ENCODE data around the gene MRPL20.

Gene MRPL20

GRCh38 chr1:1433804-1434130 lies 26.7 kb upstream of the MRPL20 start:
- H3K9ac ChIP-seq, result no peak overlapping the region
- no peak overlapping the region for H3K4me2 ChIP-seq
- H3K36me3 ChIP-seq (ENCODE audit: insufficient read depth), result no peaks in the 10 kb centered on the region
- no peaks in the 10 kb centered on the region for H3K4me1 ChIP-seq (ENCODE audit: low read depth, poor library complexity, severe bottlenecking)
- no peaks in the 10 kb centered on the region for H4K20me1 ChIP-seq (ENCODE audit: insufficient read depth)
- H3K4me3 ChIP-seq (IDR thresholded peaks at IDR 0.05; ENCODE audit: insufficient read depth, low read depth, low read length), result no peak overlapping the region
- H3K79me2 ChIP-seq (ENCODE audit: insufficient read depth, low read depth), result no peaks in the 10 kb centered on the region
- no peak overlapping the region for H3K27ac ChIP-seq
- peaks cover 73% of the 10 kb centered on the region for H3K27me3 ChIP-seq (ENCODE audit: insufficient read depth, low read depth)
- no peak overlapping the region for H2AFZ ChIP-seq (ENCODE audit: low read depth)
- TF ChIP-seq CTCF (conservative IDR thresholded peaks at IDR 0.05; ENCODE audit: low read depth, low read length), result no peak

GRCh38 chr1:1432951-1433803 lies 26.1 kb upstream of the MRPL20 start:
- no peak overlapping the region for H3K4me2 ChIP-seq
- H3K9ac ChIP-seq, result no peak overlapping the region
- H3K4me3 ChIP-seq (IDR thresholded peaks at IDR 0.05; ENCODE audit: insufficient read depth, low read depth, low read length), result no peak overlapping the region
- H2AFZ ChIP-seq (ENCODE audit: low read depth), result no peak overlapping the region
- no peaks in the 10 kb centered on the region for H4K20me1 ChIP-seq (ENCODE audit: insufficient read depth)
- H3K27ac ChIP-seq, result no peak overlapping the region
- H3K4me1 ChIP-seq (ENCODE audit: low read depth, poor library complexity, severe bottlenecking), result no peaks in the 10 kb centered on the region
- no peaks in the 10 kb centered on the region for H3K79me2 ChIP-seq (ENCODE audit: insufficient read depth, low read depth)
- no peaks in the 10 kb centered on the region for H3K36me3 ChIP-seq (ENCODE audit: insufficient read depth)
- no peak for TF ChIP-seq CTCF (conservative IDR thresholded peaks at IDR 0.05; ENCODE audit: low read depth, low read length)
- peaks cover 78% of the 10 kb centered on the region for H3K27me3 ChIP-seq (ENCODE audit: insufficient read depth, low read depth)

GRCh38 chr1:1432274-1432950 lies 25.3 kb upstream of the MRPL20 start:
- H3K27ac ChIP-seq, result no peak overlapping the region

GRCh38 chr1:1431845-1432273 lies 24.8 kb upstream of the MRPL20 start:
- Histone ChIP-seq H3K27ac (no peak overlapping the region), H3K27me3 (ENCODE audit: insufficient read depth, low read depth) (peaks cover 66% of the 10 kb centered on the region), H3K36me3 (ENCODE audit: insufficient read depth) (no peaks in the 10 kb centered on the region), H3K4me1 (ENCODE audit: low read depth, poor library complexity, severe bottlenecking) (no peaks in the 10 kb centered on the region), H3K4me2 (no peak overlapping the region), H3K79me2 (ENCODE audit: insufficient read depth, low read depth) (no peaks in the 10 kb centered on the region), H3K4me3 (IDR thresholded peaks at IDR 0.05; ENCODE audit: insufficient read depth, low read depth, low read length) (no peak overlapping the region), H2AFZ (ENCODE audit: low read depth) (no peak overlapping the region), H3K9ac (no peak overlapping the region), H4K20me1 (ENCODE audit: insufficient read depth) (no peaks in the 10 kb centered on the region)
- TF ChIP-seq CTCF (conservative IDR thresholded peaks at IDR 0.05; ENCODE audit: low read depth, low read length), result no peak

More at GRCh38 chr1:1432274-1432950, 25.3 kb upstream of the MRPL20 start:
- Histone ChIP-seq H3K9ac (no peak overlapping the region), H3K36me3 (ENCODE audit: insufficient read depth) (no peaks in the 10 kb centered on the region), H3K27me3 (ENCODE audit: insufficient read depth, low read depth) (peaks cover 70% of the 10 kb centered on the region), H3K79me2 (ENCODE audit: insufficient read depth, low read depth) (no peaks in the 10 kb centered on the region), H3K4me1 (ENCODE audit: low read depth, poor library complexity, severe bottlenecking) (no peaks in the 10 kb centered on the region), H3K4me3 (IDR thresholded peaks at IDR 0.05; ENCODE audit: insufficient read depth, low read depth, low read length) (no peak overlapping the region), H4K20me1 (ENCODE audit: insufficient read depth) (no peaks in the 10 kb centered on the region), H2AFZ (ENCODE audit: low read depth) (no peak overlapping the region), H3K4me2 (no peak overlapping the region)
- TF ChIP-seq CTCF (conservative IDR thresholded peaks at IDR 0.05; ENCODE audit: low read depth, low read length), result no peak
